ENCODE results near the gene KLRC2. TPM values are rescaled to one million over a fixed set of nuclear protein-coding genes. Genes with fewer than 3 reads are reported as not detected.

The KLRC2 gene
- total RNA-seq, result not detected in 2 replicates

DNA sequence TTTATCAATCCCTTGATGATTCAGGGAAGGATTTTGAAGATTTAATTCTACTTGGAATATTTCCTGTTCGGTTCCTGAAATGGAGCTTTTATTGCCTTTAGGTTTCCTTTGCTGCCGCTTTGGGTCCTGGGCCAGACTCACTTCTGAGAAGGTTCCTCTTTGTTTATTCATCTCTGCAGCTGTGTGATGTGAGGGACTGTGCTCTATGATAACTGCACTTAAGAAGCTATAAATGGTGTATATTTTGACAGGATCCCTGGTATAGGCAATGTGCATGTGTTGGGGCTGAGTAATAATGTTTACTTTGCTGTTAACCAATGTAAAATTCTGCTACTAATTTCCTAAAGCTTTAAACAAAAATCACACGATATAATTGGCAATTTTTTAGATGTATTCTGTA is at the start of gene KLRC2:
TSS of gene KLRC2 (minus strand) at position 195 of the 400 bp plus-strand sequence. CDS start at position 171, 24 bp downstream.

GRCh38 chr12:10453156-10453555 is 17.3 kb upstream of the KLRC2 start, which contains the start of gene KLRC1:
Gene KLRC1, minus strand, starts transcription at chr12:10453377. Its CDS starts 2,221 bp downstream, at chr12:10451156.

GRCh38 chr12:10420334-10420733 is 15.5 kb downstream of the KLRC2 start, which contains the start of gene KLRC3:
Gene KLRC3, minus strand, starts transcription at chr12:10420595. Its CDS starts 45 bp downstream, at chr12:10420550.

GRCh38 chr12:10409392-10409791 is 26.4 kb downstream of the KLRC2 start, which contains the start of gene KLRC4:
Gene KLRC4, minus strand, starts transcription at chr12:10409757. Its CDS starts 182 bp downstream, at chr12:10409575.

GRCh38 chr12:10389904-10390303 is 45.9 kb downstream of the KLRC2 start, which contains the start of gene KLRK1:
Gene KLRK1, minus strand, starts transcription at chr12:10390041. Its CDS starts 1,231 bp downstream, at chr12:10388810.

Other genes with a start within 250 kb of the KLRC2 start
- gene GABARAPL1, start 223.1 kb downstream of the KLRC2 start, total RNA-seq, result 69.3 and 89.6 TPM in 2 replicates
- under 0.01 and 0.64 TPM in 2 replicates for gene KLRD1, start 128.1 kb downstream of the KLRC2 start, total RNA-seq
- gene KLRK1, start 46.0 kb downstream of the KLRC2 start, total RNA-seq, result 0.08 TPM in 1 of 2 replicates, not detected in the other
- not detected in 2 replicates for gene KLRC4, start 26.3 kb downstream of the KLRC2 start, total RNA-seq
- 0.39 TPM in 1 of 2 replicates, not detected in the other for gene KLRC3, start 15.4 kb downstream of the KLRC2 start, total RNA-seq
- not detected in 2 replicates for gene KLRC1, start 17.4 kb upstream of the KLRC2 start, total RNA-seq
- gene EIF2S3B, start 69.9 kb upstream of the KLRC2 start, total RNA-seq, result 0.78 and 1.3 TPM in 2 replicates
- 31.0 and 44.9 TPM in 2 replicates for gene MAGOHB, start 177.6 kb upstream of the KLRC2 start, total RNA-seq
- gene STYK1, start 238.0 kb upstream of the KLRC2 start, total RNA-seq, result 2.3 TPM in 1 of 2 replicates, not detected in the other

Data from epithelial cell of alveolus of lung (primary cell).